HepG2 (cell line): Measurements from ENCODE around the gene ZDHHC18. TPM values are rescaled to one million over a fixed set of nuclear protein-coding genes. Genes with fewer than 3 reads are reported as not detected.

ENCODE experiments used
- ATAC-seq: fragments of 200-7000 bp; cut with Tn5 transposase; 3 replicates; pipeline ENCODE4 v1.9.1; 2020; ENCODE audit warnings: mild to moderate bottlenecking, moderate library complexity
- BruUV-seq: library from RNA; stranded (reverse); fragments of 400-500 nt; replicated peaks from 2 replicates; lab custom pipeline; 2021; lab: Mats Ljungman, UMichigan
- CTCF ChIA-PET: fragments of 300-600 bp; formaldehyde crosslinking; extraction: SDS; loops from one replicate; lab custom pipeline; 2021; ENCODE audit warnings: low total read pairs, inconsistent platforms, low intra/inter-chr PET ratio; lab: Yijun Ruan, JAX
- POLR2A ChIA-PET: fragments of 350-600 bp; sonication (Branson Sonifier 250); formaldehyde crosslinking; loops from one replicate; lab custom pipeline; 2020; ENCODE audit warnings: antibody characterized with exemption, inconsistent platforms; lab: Yijun Ruan, JAX
- DNase-seq: peaks from one replicate; pipeline ENCODE4 v3.0.0-alpha.2; 2015; ENCODE audit warnings: low spot score
- FAIRE-seq: peaks from 3 replicates; lab custom pipeline; 2011; peaks lifted over from hg19 to GRCh38; lab: Jason Lieb, UNC
- H2AFZ ChIP-seq: one replicate; pipeline ENCODE4 v1.6.1; 2011; ENCODE audit warnings: low read length, inconsistent platforms
- H3K27ac ChIP-seq: fragments of 300-600 bp; 3 replicates; pipeline ENCODE4 v1.8.0; 2011; ENCODE audit warnings: mixed run types, mild to moderate bottlenecking, mixed read lengths, low read length, inconsistent platforms; ENCODE audit not compliant: insufficient read depth; ENCODE audit errors: extremely low read length
- H3K27me3 ChIP-seq, 2 experiments: fragments of 200-600 bp in 1 of 2; 2 replicates in 1 of 2; 3 replicates in 1 of 2; pipeline versions ENCODE4 v1.6.0 to v1.8.0; 2011; ENCODE audit warnings: low read length in 2 of 2, mild to moderate bottlenecking in 2 of 2, moderate library complexity in 2 of 2, inconsistent platforms in 1 of 2; ENCODE audit not compliant: insufficient read depth in 2 of 2, control insufficient read depth in 1 of 2
- H3K36me3 ChIP-seq, 2 experiments: fragments of 200-600 bp in 1 of 2; replicated peaks in 1 of 2; 2 replicates in 1 of 2; 3 replicates in 1 of 2; pipeline versions ENCODE4 v1.5.1 to v1.8.0; 2011; ENCODE audit warnings: low read length in 2 of 2, inconsistent platforms in 1 of 2; ENCODE audit not compliant: insufficient read depth in 2 of 2, control insufficient read depth in 1 of 2
- H3K4me1 ChIP-seq: 2 replicates; pipeline ENCODE4 v1.5.1; 2012; ENCODE audit warnings: low read length, inconsistent platforms; ENCODE audit not compliant: insufficient read depth
- H3K4me2 ChIP-seq: 2 replicates; pipeline ENCODE4 v1.6.0; 2011; ENCODE audit warnings: low read depth, low read length, inconsistent platforms
- H3K4me3 ChIP-seq, 3 experiments: fragments of 200-600 bp in 1 of 3; sonication (generic), shearing (Covaris generic) in 1 of 3; replicated peaks in 1 of 3; 2 replicates each; pipeline ENCODE4 v1.5.1; 2011 to 2016; ENCODE audit warnings: low read length in 3 of 3, inconsistent platforms in 2 of 3, low read depth in 2 of 3, mild to moderate bottlenecking in 2 of 3, control low read depth in 1 of 3, mixed read lengths in 1 of 3; ENCODE audit not compliant: insufficient read depth in 1 of 3
- H3K79me2 ChIP-seq: one replicate; pipeline ENCODE4 v1.6.1; 2011; ENCODE audit warnings: low read length, inconsistent platforms; ENCODE audit not compliant: insufficient read depth
- H3K9ac ChIP-seq: 2 replicates; pipeline ENCODE4 v1.6.0; 2011; ENCODE audit warnings: mild to moderate bottlenecking, low read depth, low read length, inconsistent platforms; ENCODE audit not compliant: insufficient read depth
- H3K9me3 ChIP-seq: 2 replicates; pipeline ENCODE4 v1.5.1; 2012; ENCODE audit warnings: mild to moderate bottlenecking, low read length
- H4K20me1 ChIP-seq: 2 replicates; pipeline ENCODE4 v1.6.0; 2011; ENCODE audit warnings: inconsistent platforms, mild to moderate bottlenecking, low read length, moderate library complexity; ENCODE audit not compliant: insufficient read depth
- MYC ChIP-seq: sonication (generic); formaldehyde crosslinking; IDR thresholded peaks from 2 replicates; pipeline ENCODE4 v1.9.0; 2021; ENCODE audit warnings: missing genetic modification reagents, borderline replicate concordance
- ZNF318 ChIP-seq: sonication (generic); formaldehyde crosslinking; IDR thresholded peaks from 2 replicates; pipeline ENCODE4 v1.4.0; 2020; ENCODE audit warnings: mild to moderate bottlenecking, missing genetic modification reagents
- ZNF879 ChIP-seq: sonication (generic); formaldehyde crosslinking; IDR thresholded peaks from 2 replicates; pipeline ENCODE4 v1.8.1; 2023; ENCODE audit warnings: missing genetic modification reagents
- WGBS: methylation state at CpG from one replicate; pipeline ENCODE4 v1.1.6; 2017; ENCODE audit warnings: low lambda C conversion rate; 5-methylcytosine and 5-hydroxymethylcytosine counted together
- in situ Hi-C: cut with HindIII; loops from 2 replicates; pipeline ENCODE4 v1.10.0; 2017; ENCODE audit warnings: low pct_unique_long_range_greater_than_20kb; ENCODE audit not compliant: extremely low pct_ligation_motif_present
- intact Hi-C: fragments of 100-400 bp; cut with micrococcal nuclease; formaldehyde crosslinking; loops from one replicate; pipeline ENCODE4 v1.10.0; 2022; ENCODE audit not compliant: unreplicated experiment
- polyA plus RNA-seq, 8 experiments: library from polyadenylated mRNA; depleted of rRNA in 3 of 8; stranded (reverse) in 7 of 8; unstranded in 1 of 8; fragments of >200 nt; fragmentation: Illumina TruSeq in 4 of 8; extraction: Trizol in 4 of 8; gene quantifications; 2 replicates each; pipeline versions ENCODE4 v1.2.1 to v1.2.3, GENCODE V29; 2011 to 2016; ENCODE audit warnings: low read depth in 4 of 8, missing spikeins in 1 of 8, mixed read lengths in 1 of 8; ENCODE audit not compliant: insufficient read depth in 1 of 8
- total RNA-seq, 5 experiments: library from RNA; depleted of rRNA; stranded (reverse); fragments of >200 nt; fragmentation: Illumina TruSeq; extraction: Trizol; gene quantifications; 2 replicates each; pipeline ENCODE4 v1.2.3, GENCODE V29; 2016; ENCODE audit warnings: low read depth in 1 of 5

Gene ZDHHC18
- total and polyA plus RNA-seq, 2 of the 13 experiments (the other 11 are each of a cell fraction or from before 2014, with no cell fraction given) = 13.2 to 35.3 TPM

- H3K4me1 ChIP-seq = peaks cover 76% of the 10 kb centered on the region
- TSS peak; percentile 48 for BruUV-seq
Observed at GRCh38 chr1:26828411-26828991, 2.0 kb downstream of the ZDHHC18 start.

More at GRCh38 chr1:26828411-26828991, 2.0 kb downstream of the ZDHHC18 start:
- DNase-seq (no peak), ATAC-seq (no peak), FAIRE-seq (no peak)
- H2AFZ ChIP-seq = no peak overlapping the region
- in situ Hi-C loops (no loop called here), intact Hi-C loops (no loop called here)
- TF ChIP-seq ZNF318 (CRISPR knock-in tag) = no peak
- no peak for TF ChIP-seq ZNF879 (CRISPR knock-in tag)
- TF ChIP-seq MYC (CRISPR knock-in tag) = no peak
- H3K27ac ChIP-seq = peak overlapping the region; percentile 8
- peaks cover 6 to 14% of the 10 kb centered on the region in 2 experiments for H3K36me3 ChIP-seq
- CTCF ChIA-PET = no interaction called here
- peak overlapping the region; percentile 48 for H3K4me2 ChIP-seq
- peaks cover 23% of the 10 kb centered on the region for H3K79me2 ChIP-seq
- H4K20me1 ChIP-seq = peaks cover 4% of the 10 kb centered on the region; the same call in 1 of the 2 replicates
- WGBS = 58% methylated on average over 4 of the region's 4 CpGs
- H3K9ac ChIP-seq = peak overlapping the region; percentile 5; the same call in 1 of the 2 replicates
- POLR2A ChIA-PET = interaction anchor here (0.9 to 1.3 kb wide), 2 partner anchors 10 to 37 kb away, joined by 3 to 4 read pairs; no protein-coding TSS in a partner anchor
- H3K27me3 ChIP-seq = no peaks in the 10 kb centered on the region; a peak in 1 of 5 replicates
- H3K4me3 ChIP-seq = peak overlapping the region in 1 of 3 experiments; percentile 5; a peak in 1 of 6 replicates
- H3K9me3 ChIP-seq = no peaks in the 10 kb centered on the region
